SK-N-SH treated with all-trans-retinoic acid at 6 μM for 48 hours (cell line): ENCODE data around the gene PROM2.

Experiments
- ATAC-seq: fragments of 200-7000 bp; cut with Tn5 transposase; 3 replicates; pipeline ENCODE4 v1.9.1; 2020; ENCODE audit warnings: mild to moderate bottlenecking, moderate library complexity
- ARNTL ChIP-seq: fragments of 450-650 bp; formaldehyde crosslinking; IDR thresholded peaks from 2 replicates; pipeline ENCODE4 v1.5.0; 2020; ENCODE audit warnings: low read depth, mild to moderate bottlenecking, moderate library complexity, borderline replicate concordance
- BACH2 ChIP-seq: fragments of 250-450 bp; sonication (Bioruptor Pico); IDR thresholded peaks from 2 replicates; pipeline ENCODE4 v1.9.0; 2021; ENCODE audit warnings: mild to moderate bottlenecking, borderline replicate concordance
- CREB5 ChIP-seq: fragments of 250-450 bp; sonication (Bioruptor Pico); IDR thresholded peaks from 2 replicates; pipeline ENCODE4 v1.5.1; 2020; ENCODE audit warnings: low read depth, mild to moderate bottlenecking, moderate library complexity
- CSDC2 ChIP-seq: fragments of 250-450 bp; sonication (Bioruptor Pico); IDR thresholded peaks from 2 replicates; pipeline ENCODE4 v1.5.0; 2020; ENCODE audit warnings: mild to moderate bottlenecking, moderate library complexity
- CSRNP3 ChIP-seq: fragments of 250-450 bp; sonication (Bioruptor Pico); IDR thresholded peaks from 2 replicates; pipeline ENCODE4 v1.5.1; 2021; ENCODE audit warnings: mild to moderate bottlenecking, moderate library complexity
- ESRRG ChIP-seq: fragments of 250-450 bp; sonication (Bioruptor Pico); IDR thresholded peaks from 2 replicates; pipeline ENCODE4 v1.6.1; 2021; ENCODE audit warnings: mild to moderate bottlenecking
- GLIS3 ChIP-seq: fragments of 250-450 bp; sonication (Bioruptor Pico); IDR thresholded peaks from 2 replicates; pipeline ENCODE4 v1.5.0; 2020; ENCODE audit warnings: mild to moderate bottlenecking, moderate library complexity
- ISL1 ChIP-seq: fragments of 250-450 bp; sonication (Bioruptor Pico); IDR thresholded peaks from 2 replicates; pipeline ENCODE4 v2.1.2; 2022; ENCODE audit warnings: mild to moderate bottlenecking, moderate library complexity
- OSR1 ChIP-seq: fragments of 250-450 bp; sonication (Bioruptor Pico); IDR thresholded peaks from 2 replicates; pipeline ENCODE4 v1.8.0; 2022; ENCODE audit warnings: moderate library complexity, mild to moderate bottlenecking, inconsistent platforms
- PATZ1 ChIP-seq: fragments of 250-450 bp; sonication (Bioruptor Pico); IDR thresholded peaks from 2 replicates; pipeline ENCODE4 v1.8.0; 2020; ENCODE audit warnings: mild to moderate bottlenecking, moderate library complexity, borderline replicate concordance
- POU6F1 ChIP-seq: fragments of 250-450 bp; sonication (Bioruptor Pico); IDR thresholded peaks from 2 replicates; pipeline ENCODE4 v1.8.0; 2021; ENCODE audit warnings: low read depth, mild to moderate bottlenecking, moderate library complexity, borderline replicate concordance
- PPARA ChIP-seq: fragments of 250-450 bp; sonication (Bioruptor Pico); IDR thresholded peaks from 2 replicates; pipeline ENCODE4 v1.5.0; 2020; ENCODE audit warnings: mild to moderate bottlenecking, borderline replicate concordance
- SNAI2 ChIP-seq: fragments of 250-450 bp; sonication (Bioruptor Pico); IDR thresholded peaks from 2 replicates; pipeline ENCODE4 v1.5.0; 2020; ENCODE audit warnings: mild to moderate bottlenecking, moderate library complexity
- TCF4 ChIP-seq: fragments of 250-450 bp; sonication (Bioruptor Pico); IDR thresholded peaks from 2 replicates; pipeline ENCODE4 v1.8.0; 2021; ENCODE audit warnings: mild to moderate bottlenecking, moderate library complexity, borderline replicate concordance
- TOX ChIP-seq: fragments of 250-450 bp; sonication (Bioruptor Pico); IDR thresholded peaks from 2 replicates; pipeline ENCODE4 v1.8.0; 2021; ENCODE audit warnings: mild to moderate bottlenecking, moderate library complexity, borderline replicate concordance
- TSHZ2 ChIP-seq: fragments of 250-450 bp; sonication (Bioruptor Pico); IDR thresholded peaks from 2 replicates; pipeline ENCODE4 v1.5.0; 2020; ENCODE audit warnings: mild to moderate bottlenecking, moderate library complexity
- ZC3H10 ChIP-seq: fragments of 250-450 bp; sonication (Bioruptor Pico); IDR thresholded peaks from 2 replicates; pipeline ENCODE4 v1.5.1; 2021; ENCODE audit warnings: mild to moderate bottlenecking, moderate library complexity
- ZFP3 ChIP-seq: fragments of 250-450 bp; sonication (Bioruptor Pico); IDR thresholded peaks from 2 replicates; pipeline ENCODE4 v1.5.0; 2020; ENCODE audit warnings: mild to moderate bottlenecking, moderate library complexity
- ZFP30 ChIP-seq: fragments of 450-650 bp; formaldehyde crosslinking; IDR thresholded peaks from 2 replicates; pipeline ENCODE4 v1.5.0; 2022; ENCODE audit warnings: mild to moderate bottlenecking, moderate library complexity
- ZNF565 ChIP-seq: fragments of 450-650 bp; formaldehyde crosslinking; conservative IDR thresholded peaks from 2 replicates; pipeline ENCODE4 v1.5.0; 2020; ENCODE audit warnings: low read depth, mild to moderate bottlenecking, moderate library complexity
- ZNF8 ChIP-seq: fragments of 450-650 bp; formaldehyde crosslinking; IDR thresholded peaks from 2 replicates; pipeline ENCODE4 v1.5.0; 2020; ENCODE audit warnings: mild to moderate bottlenecking, moderate library complexity

The PROM2 gene

GRCh38 chr2:95261602-95262001, 12.6 kb upstream of the PROM2 start:
- ATAC-seq = no peak
- TF ChIP-seq ZNF565 = no peak
- no peak for TF ChIP-seq ARNTL (CRISPR knock-in tag)
- no peak for TF ChIP-seq ESRRG (CRISPR knock-in tag)
- no peak for TF ChIP-seq ISL1 (CRISPR knock-in tag)
- TF ChIP-seq BACH2 (CRISPR knock-in tag) = no peak
- no peak for TF ChIP-seq GLIS3
- no peak for TF ChIP-seq TCF4
- TF ChIP-seq ZNF8 = no peak
- TF ChIP-seq TOX (CRISPR knock-in tag) = no peak
- TF ChIP-seq PATZ1 (CRISPR knock-in tag) = no peak
- TF ChIP-seq ZC3H10 (CRISPR knock-in tag) = no peak
- TF ChIP-seq PPARA (CRISPR knock-in tag) = no peak
- TF ChIP-seq CSDC2 = no peak
- TF ChIP-seq CREB5 = no peak
- TF ChIP-seq ZFP30 = no peak
- no peak for TF ChIP-seq SNAI2 (CRISPR knock-in tag)
- TF ChIP-seq POU6F1 (CRISPR knock-in tag) = no peak
- TF ChIP-seq ZFP3 (CRISPR knock-in tag) = no peak
- TF ChIP-seq OSR1 (CRISPR knock-in tag) = no peak
- TF ChIP-seq CSRNP3 = no peak

- no peak for ATAC-seq
- no peak for TF ChIP-seq POU6F1 (CRISPR knock-in tag)
- no peak for TF ChIP-seq ZNF8
Measured at GRCh38 chr2:95262896-95263542, 11.2 kb upstream of the PROM2 start.

GRCh38 chr2:95264624-95265023, 9.6 kb upstream of the PROM2 start:
- 0 out of 3 replicates have a peak, but pooled peaks have one; percentile 33 for ATAC-seq
- TF ChIP-seq TCF4 (no peak), OSR1 (CRISPR knock-in tag) (no peak), PPARA (CRISPR knock-in tag) (no peak), ZNF565 (no peak), POU6F1 (CRISPR knock-in tag) (no peak), TSHZ2 (CRISPR knock-in tag) (no peak), ISL1 (CRISPR knock-in tag) (no peak), CREB5 (no peak), ZFP30 (no peak), CSRNP3 (no peak), ZNF8 (no peak), ZC3H10 (CRISPR knock-in tag) (no peak), ZFP3 (CRISPR knock-in tag) (no peak)
